Neutrophil (primary cell): ENCODE data around the gene LAP3.
A peak's percentile ranks its signal among the peaks of the same experiment; 100 is the strongest.

Source experiments
- H3K27ac ChIP-seq: fragments of 200-600 bp; sonication (generic); 2 replicates; pipeline ENCODE4 v1.5.1; 2016; ENCODE audit warnings: mild to moderate bottlenecking, moderate library complexity
- H3K27me3 ChIP-seq: fragments of 200-600 bp; sonication (generic); 2 replicates; pipeline ENCODE4 v1.6.0; 2016; ENCODE audit warnings: mild to moderate bottlenecking
- H3K36me3 ChIP-seq: fragments of 200-600 bp; sonication (generic); 2 replicates; pipeline ENCODE4 v1.5.1; 2017
- H3K4me1 ChIP-seq, 2 experiments: fragments of 200-600 bp in 1 of 2; sonication (generic) in 1 of 2; 1 replicate in 1 of 2; 2 replicates in 1 of 2; pipeline versions ENCODE4 v1.5.1 to v1.6.1; 2013 to 2016; ENCODE audit warnings: low read depth in 1 of 2, low read length in 1 of 2, mild to moderate bottlenecking in 1 of 2, moderate library complexity in 1 of 2; ENCODE audit not compliant: control insufficient read depth in 1 of 2, insufficient read depth in 1 of 2
- H3K4me3 ChIP-seq, 2 experiments: fragments of 200-600 bp in 1 of 2; sonication (generic) in 1 of 2; 1 replicate in 1 of 2; 2 replicates in 1 of 2; pipeline ENCODE4 v1.5.1; 2013 to 2016; ENCODE audit warnings: low read depth in 1 of 2, low read length in 1 of 2, mild to moderate bottlenecking in 1 of 2, moderate library complexity in 1 of 2
- H3K9me3 ChIP-seq: fragments of 200-600 bp; sonication (generic); 2 replicates; pipeline ENCODE4 v1.5.1; 2016
- CTCF ChIP-seq: fragments of 200-600 bp; sonication (generic); IDR thresholded peaks from 2 replicates; pipeline ENCODE4 v1.5.1; 2016; ENCODE audit warnings: antibody characterized with exemption

Gene LAP3

GRCh38 chr4:17576932-17577664 lies at the start of gene LAP3:
TSS of gene LAP3 (plus strand) at chr4:17577198. CDS start at chr4:17577466, 268 bp downstream.
- H3K4me1 ChIP-seq = peaks cover 20% of the 10 kb centered on the region in 2 experiments
- peak; percentile 46 for TF ChIP-seq CTCF

GRCh38 chr4:17528551-17529165 lies 48.3 kb upstream of the LAP3 start:
- Histone ChIP-seq H3K36me3 (no peaks in the 10 kb centered on the region), H3K9me3 (no peaks in the 10 kb centered on the region), H3K4me3 (no peak overlapping the region), H3K27me3 (peaks cover 12% of the 10 kb centered on the region), H3K4me1 (no peaks in the 10 kb centered on the region), H3K27ac (no peak overlapping the region)
- TF ChIP-seq CTCF = no peak

More at GRCh38 chr4:17576932-17577664, at the start of gene LAP3:
- Histone ChIP-seq H3K36me3 (peaks cover 9% of the 10 kb centered on the region), H3K4me3 (peak within 1 kb of the TSS; percentile 70 to 95), H3K27ac (peak within 1 kb of the TSS; percentile 94), H3K27me3 (no peaks in the 10 kb centered on the region), H3K9me3 (no peaks in the 10 kb centered on the region)

- Histone ChIP-seq H3K9me3 (no peaks in the 10 kb centered on the region), H3K4me3 (no peak overlapping the region), H3K4me1 (no peaks in the 10 kb centered on the region), H3K27ac (no peak overlapping the region), H3K27me3 (no peaks in the 10 kb centered on the region), H3K36me3 (no peaks in the 10 kb centered on the region)
- no peak for TF ChIP-seq CTCF
Measured at GRCh38 chr4:17531538-17532285, 45.3 kb upstream of the LAP3 start.

DNA sequence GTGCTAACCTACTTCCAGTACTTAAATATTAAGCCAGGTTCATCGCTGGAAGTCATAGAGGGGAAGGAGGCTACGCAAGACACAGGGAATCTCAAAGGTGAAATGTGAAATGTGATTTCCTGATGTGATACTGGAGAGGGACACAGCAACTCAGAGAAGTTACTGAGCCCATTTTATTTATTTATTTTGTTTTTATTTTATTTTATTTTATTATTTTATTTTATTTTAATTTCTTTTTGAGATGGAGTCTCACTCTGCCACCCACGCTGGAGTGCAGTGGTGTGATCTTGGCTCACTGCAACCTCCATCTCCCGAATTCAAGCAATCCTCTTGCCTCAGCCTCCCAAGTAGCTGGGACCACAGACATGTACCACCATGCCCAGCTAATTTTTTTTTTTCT lies 42.3 kb upstream of the LAP3 start:
- no peaks in the 10 kb centered on the region for H3K9me3 ChIP-seq
- no peak overlapping the region for H3K4me3 ChIP-seq
- H3K36me3 ChIP-seq = no peaks in the 10 kb centered on the region
- no peak for TF ChIP-seq CTCF
- H3K27ac ChIP-seq = no peak overlapping the region
- no peaks in the 10 kb centered on the region for H3K27me3 ChIP-seq
- no peaks in the 10 kb centered on the region for H3K4me1 ChIP-seq

GRCh38 chr4:17535242-17535641 lies 41.8 kb upstream of the LAP3 start:
- H3K27me3 ChIP-seq = no peaks in the 10 kb centered on the region
- H3K4me3 ChIP-seq = no peak overlapping the region
- TF ChIP-seq CTCF = no peak
- no peaks in the 10 kb centered on the region for H3K36me3 ChIP-seq
- H3K4me1 ChIP-seq = no peaks in the 10 kb centered on the region
- H3K27ac ChIP-seq = no peak overlapping the region
- no peaks in the 10 kb centered on the region for H3K9me3 ChIP-seq
